HG03342 (cell line): ENCODE results near the gene DOCK7.

Experiments used
- ATAC-seq: cut with Tn5 transposase; IDR thresholded peaks from one replicate; pipeline ENCODE4 v1.9.1; 2021; ENCODE audit warnings: mild to moderate bottlenecking, moderate library complexity; ENCODE audit not compliant: unreplicated experiment

Gene DOCK7

DNA sequence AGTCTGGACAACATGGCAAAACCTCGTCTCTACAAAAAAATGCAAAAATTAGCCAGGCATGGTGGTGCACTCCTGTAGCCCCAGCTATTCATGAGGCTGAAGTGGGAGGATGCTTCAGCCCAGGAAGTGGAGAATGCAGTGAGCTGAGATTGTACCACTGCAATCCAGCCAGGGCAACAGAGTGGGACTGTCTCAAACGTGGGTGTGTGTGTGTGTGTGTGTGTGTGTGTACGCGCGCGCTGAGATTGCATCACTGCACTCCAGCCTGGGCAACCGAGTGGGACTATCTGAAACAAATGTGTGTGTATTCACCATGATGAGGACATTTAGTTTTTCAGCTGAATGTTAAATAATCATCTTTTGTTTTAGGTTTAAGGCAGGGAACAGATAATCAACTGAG, 230.2 kb downstream of the DOCK7 start:
- no peak for ATAC-seq

- ATAC-seq: no peak
These were observed 235.2 kb downstream of the DOCK7 start for GRCh38 chr1:62452951-62453350.

DNA sequence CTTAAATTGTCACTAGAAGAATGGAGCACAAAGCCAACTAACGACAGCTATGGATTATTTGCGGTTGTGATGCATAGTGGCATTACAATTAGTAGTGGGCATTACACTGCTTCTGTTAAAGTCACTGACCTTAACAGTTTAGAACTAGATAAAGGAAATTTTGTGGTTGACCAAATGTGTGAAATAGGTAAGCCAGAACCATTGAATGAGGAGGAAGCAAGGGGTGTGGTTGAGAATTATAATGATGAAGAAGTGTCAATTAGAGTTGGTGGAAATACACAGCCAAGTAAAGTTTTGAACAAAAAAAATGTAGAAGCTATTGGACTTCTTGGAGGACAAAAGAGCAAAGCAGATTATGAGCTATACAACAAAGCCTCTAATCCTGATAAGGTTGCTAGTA, 237.9 kb downstream of the DOCK7 start:
- ATAC-seq: no peak

DNA sequence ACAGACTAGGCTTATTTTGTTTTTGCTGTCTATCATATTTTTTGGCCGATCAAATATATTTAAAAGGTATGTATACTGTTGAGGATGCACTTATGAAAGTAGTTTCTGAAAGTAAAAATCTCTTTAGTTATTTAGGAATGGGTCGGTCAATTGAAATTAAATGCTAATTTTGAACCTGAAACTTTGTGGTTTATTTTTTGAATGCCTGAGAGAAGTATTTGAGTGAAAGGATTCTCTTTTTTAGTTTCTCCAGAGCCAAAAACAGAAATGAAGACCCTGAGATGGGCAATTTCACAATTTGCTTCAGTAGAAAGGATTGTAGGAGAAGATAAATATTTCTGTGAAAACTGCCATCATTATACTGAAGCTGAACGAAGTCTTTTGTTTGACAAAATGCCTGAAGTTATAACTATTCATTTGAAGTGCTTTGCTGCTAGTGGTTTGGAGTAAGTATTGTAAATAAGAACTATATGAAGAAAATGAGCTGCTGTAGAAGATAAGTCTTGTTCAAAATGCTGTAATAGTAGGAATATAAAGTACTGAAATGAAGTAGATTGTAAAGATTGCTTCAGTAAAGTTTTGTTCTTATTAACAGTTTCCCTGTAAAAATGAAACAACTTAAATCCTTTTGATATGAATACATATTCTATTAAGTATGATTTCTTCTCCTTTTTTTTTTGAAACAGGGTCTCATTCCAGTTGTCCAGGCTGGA, 239.8 kb downstream of the DOCK7 start:
- ATAC-seq: no peak

DNA sequence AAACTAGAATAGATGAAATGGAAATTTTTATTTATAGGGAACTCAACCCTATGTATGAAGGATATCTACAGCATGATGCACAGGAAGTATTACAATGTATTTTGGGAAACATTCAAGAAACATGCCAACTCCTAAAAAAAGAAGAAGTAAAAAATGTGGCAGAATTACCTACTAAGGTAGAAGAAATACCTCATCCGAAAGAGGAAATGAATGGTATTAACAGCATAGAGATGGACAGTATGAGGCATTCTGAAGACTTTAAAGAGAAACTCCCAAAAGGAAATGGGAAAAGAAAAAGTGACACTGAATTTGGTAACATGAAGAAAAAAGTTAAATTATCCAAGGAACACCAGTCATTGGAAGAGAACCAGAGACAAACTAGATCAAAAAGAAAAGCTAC, 243.5 kb downstream of the DOCK7 start:
- ATAC-seq: no peak

- ATAC-seq: peak; percentile 22
These were observed 248.4 kb downstream of the DOCK7 start for GRCh38 chr1:62439652-62440371.

DNA sequence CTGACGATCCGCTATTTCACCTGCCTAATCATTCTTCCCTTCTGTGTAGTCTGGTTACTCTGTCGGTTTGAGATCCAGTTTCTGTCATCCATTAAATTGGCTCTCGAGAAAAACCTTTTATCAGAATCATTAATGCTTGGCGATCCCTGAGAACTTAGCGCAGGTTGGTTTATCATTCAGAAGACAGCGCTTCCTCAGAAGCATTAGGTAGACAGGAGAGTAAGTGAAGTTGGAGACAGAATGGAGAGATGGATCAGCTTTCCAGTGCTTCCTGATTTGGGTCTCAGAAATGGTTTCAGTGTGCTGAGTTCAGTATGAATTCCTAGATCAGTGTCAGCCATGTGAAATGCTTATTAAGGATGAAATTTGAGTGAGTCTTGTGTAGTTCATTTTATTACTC, 250.0 kb downstream of the DOCK7 start:
- no peak for ATAC-seq

GRCh38 chr1:62437273-62437940, 250.8 kb downstream of the DOCK7 start:
- no peak for ATAC-seq

DNA sequence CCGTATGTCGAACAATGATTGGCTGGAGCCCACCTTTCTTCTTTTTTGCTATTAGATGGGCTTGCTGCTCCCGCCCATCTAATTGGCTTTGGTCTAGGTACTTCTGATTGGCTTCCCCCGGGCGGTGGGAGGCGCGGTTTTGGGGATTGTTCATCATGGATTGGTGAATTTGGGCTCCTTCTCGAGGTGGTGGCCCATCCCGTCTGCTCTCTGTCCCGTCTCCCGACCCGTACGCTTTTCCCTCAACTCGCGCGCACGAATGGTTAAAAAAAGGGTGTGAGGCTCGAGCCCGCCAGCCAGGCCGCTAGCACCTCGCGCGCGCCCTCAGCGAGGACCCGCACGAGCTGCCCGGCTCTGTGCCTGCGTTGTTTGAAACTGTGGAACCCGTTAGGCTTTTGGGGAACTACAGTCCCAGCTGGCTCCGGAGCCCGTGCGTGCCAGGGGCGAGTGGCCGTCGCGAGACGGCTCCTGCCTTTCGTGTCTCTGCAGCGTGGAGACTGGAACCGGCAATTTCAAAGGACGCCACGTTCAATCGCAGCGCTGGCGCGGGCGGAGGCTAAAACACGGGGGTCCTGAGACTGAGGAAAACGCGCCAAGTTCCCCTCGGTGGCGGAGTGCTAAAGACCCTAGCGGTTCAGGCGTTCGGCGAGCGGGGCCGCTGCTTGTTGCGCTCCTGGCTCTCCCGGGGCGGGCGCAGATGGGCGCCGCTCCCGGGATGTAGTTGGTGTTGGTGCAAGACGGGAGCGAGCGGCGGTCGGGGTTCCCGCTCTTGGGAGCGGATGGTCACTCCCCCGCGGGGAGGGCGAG, 251.5 kb downstream of the DOCK7 start, which contains the start of gene USP1:
TSS of gene USP1 (plus strand) at position 584 of the 807 bp plus-strand sequence. CDS start 2,819 bp downstream, outside the sequence.
- peak; percentile 79 for ATAC-seq

- ATAC-seq: peak; percentile 65
These were observed 252.1 kb downstream of the DOCK7 start for GRCh38 chr1:62436039-62436465.

- ATAC-seq: no peak
These were observed 252.8 kb downstream of the DOCK7 start for GRCh38 chr1:62435231-62436038.

DNA sequence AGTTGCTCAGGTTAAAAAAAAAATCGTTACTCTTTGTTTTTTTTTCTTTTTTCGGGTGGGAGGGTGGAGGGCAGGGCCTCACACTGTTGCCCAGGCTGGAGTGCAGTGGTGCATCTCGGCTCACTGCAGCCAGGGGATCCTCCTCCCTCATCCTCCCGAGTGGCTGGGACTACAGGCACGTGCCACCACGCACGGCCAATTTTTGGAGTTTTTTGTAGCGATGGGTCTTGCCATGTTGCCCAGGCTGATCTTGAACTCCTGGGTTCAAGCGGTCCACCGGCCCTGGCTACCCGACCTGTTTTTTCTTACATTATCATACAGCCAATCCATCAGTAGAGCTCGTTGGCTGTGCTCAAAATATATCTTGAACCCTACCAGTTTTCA, 253.6 kb downstream of the DOCK7 start:
- no peak for ATAC-seq

DNA sequence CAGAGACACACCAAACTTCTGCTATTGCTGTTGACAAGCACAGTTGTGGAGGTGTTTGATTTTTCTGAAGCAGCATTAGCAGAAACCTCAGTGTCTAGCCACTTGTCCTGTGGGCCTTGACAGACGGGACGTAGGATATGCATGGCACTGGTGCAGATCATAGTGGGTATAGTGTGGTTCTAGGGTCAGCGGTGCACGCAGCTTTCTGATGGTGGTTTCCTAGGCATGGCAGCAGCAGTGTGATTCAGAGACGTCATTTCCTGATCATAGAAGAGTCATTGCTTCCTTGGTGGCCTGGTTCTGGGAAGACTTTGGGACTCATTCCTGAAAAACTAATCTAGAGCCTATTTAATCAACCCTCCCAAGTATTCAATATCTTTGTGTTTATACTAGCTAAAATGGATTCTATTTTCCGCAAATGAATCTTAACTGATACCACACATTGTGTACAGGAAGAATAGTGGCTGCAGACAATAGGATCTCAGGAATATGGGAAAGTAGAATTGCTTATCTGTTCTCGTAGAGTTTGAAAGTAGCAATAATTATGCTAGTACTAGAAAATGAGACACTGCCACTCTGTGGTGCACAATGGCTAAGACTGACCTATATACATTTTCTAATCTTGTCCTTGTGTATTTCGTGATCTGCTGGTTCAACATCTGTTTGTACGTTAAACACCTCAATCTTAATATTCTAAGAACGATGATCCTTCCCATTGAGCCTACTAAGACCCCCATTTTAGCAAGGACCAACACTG, 254.1 kb downstream of the DOCK7 start:
- ATAC-seq: no peak

- no peak for ATAC-seq
These were observed 258.6 kb downstream of the DOCK7 start for GRCh38 chr1:62429581-62429980.

DNA sequence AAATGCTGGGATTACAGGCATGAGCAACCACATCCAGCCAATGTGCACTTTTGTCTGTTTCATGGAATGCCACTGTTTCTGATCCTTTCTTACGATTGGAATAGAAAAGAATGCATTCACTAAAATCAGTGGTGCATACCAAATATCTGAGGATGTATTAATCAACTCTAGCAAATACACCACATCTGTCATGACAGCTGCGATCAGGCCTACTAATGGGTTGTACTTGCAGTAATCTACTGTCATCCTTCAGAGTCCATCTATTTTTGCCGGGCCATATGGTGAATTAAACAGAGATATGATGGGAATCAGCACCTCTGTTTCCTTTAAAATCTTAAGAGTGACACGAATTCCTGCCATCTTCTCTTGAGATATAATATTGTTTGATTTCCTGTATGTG, 259.8 kb downstream of the DOCK7 start:
- ATAC-seq: no peak

- no peak for ATAC-seq
These were observed 261.4 kb downstream of the DOCK7 start for GRCh38 chr1:62426794-62427193.

DNA sequence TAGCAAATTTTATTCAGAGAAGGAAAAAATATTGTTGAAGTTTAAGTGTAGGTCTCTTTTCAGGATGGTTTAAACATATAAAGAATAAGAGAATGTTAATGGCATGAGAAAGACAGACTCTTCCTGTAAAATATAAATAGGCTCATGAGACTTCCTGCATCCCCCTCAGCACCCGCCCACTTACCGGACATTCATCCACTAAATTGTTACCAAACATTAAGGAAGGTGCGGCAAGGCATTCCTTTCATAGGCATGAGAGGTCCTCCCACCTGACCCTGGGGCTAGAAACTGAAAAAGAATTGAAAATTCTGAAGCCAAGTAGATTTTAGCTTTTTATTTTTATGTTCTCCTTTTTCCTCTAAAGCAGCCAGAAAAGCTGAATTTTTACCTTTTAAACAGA, 261.9 kb downstream of the DOCK7 start:
- ATAC-seq: no peak

DNA sequence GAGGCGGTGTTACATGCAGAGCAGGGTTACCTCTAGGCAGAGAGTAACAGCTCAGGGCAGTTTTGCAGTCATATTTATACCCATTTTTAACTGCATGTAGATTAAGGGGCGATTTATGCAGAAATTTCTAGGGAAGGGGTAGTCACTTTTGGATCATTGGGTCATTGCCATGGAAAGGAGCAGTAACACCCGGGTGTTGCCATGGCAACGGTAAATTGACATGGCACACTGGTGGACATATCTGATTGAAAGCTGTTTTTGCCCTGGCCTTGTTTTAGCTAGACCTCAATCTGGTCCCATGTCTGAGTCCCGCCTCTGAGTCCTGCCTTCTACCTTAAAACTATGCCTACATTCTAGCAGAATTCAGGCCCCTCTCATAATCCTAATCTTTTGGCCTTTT, 263.1 kb downstream of the DOCK7 start:
- no peak for ATAC-seq

- ATAC-seq: no peak
These were observed 263.8 kb downstream of the DOCK7 start for GRCh38 chr1:62424411-62424810.
